AG09319 (cell line): ENCODE data around the gene CDH3.

ENCODE experiments used
- DNase-seq: peaks from one replicate; pipeline ENCODE4 v3.0.0-alpha.2; 2010; ENCODE audit warnings: low read depth; ENCODE audit errors: extremely low read depth
- TF ChIP-seq, protein P1 (sequence below): IDR thresholded peaks from 2 replicates; pipeline ENCODE4 v1.5.1; 2011; ENCODE audit warnings: low read depth, mild to moderate bottlenecking, inconsistent platforms, low read length, moderate library complexity

The CDH3 gene

DNA sequence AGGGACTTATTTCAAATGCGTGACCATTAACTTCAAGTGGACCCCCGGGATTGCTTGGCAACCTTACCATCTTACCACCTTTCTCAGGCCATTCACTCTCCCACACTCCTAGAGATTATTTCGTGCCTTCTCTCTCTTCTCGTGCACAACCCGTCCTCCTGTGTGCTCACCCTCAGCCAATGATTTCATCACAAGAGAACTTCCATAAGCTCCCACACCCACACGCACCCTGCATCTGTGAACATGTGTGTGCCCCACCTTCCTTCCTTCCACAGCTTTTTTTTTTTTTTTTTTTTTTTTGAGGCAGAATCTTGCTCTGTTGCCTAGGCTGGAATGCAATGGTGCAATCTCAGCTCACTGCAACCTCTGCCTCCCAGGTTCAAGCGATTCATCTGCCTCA, 27.4 kb upstream of the CDH3 start:
- no peak for DNase-seq
- TF ChIP-seq, protein P1, sequence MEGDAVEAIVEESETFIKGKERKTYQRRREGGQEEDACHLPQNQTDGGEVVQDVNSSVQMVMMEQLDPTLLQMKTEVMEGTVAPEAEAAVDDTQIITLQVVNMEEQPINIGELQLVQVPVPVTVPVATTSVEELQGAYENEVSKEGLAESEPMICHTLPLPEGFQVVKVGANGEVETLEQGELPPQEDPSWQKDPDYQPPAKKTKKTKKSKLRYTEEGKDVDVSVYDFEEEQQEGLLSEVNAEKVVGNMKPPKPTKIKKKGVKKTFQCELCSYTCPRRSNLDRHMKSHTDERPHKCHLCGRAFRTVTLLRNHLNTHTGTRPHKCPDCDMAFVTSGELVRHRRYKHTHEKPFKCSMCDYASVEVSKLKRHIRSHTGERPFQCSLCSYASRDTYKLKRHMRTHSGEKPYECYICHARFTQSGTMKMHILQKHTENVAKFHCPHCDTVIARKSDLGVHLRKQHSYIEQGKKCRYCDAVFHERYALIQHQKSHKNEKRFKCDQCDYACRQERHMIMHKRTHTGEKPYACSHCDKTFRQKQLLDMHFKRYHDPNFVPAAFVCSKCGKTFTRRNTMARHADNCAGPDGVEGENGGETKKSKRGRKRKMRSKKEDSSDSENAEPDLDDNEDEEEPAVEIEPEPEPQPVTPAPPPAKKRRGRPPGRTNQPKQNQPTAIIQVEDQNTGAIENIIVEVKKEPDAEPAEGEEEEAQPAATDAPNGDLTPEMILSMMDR = no peak

DNA sequence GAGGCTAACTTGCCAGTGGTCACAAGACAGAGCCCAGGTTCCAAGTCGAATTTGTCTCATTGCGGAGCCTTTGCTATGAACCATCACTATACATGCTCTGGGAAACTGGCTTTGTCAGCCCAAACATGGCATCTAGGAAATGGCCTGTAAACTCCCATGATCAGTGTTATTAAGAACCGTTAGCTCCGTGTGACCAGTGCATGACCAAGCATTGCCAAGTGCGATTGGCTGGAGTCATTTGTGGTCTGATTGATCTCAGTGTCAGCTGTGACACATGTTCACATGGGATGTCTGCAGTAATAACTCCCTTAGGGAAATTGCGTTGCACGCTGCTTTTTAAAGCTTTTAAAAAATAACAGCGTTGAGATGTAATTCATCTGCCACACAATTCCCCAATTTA, 18.6 kb upstream of the CDH3 start:
- no peak for DNase-seq
- TF ChIP-seq, protein P1 = no peak

DNA sequence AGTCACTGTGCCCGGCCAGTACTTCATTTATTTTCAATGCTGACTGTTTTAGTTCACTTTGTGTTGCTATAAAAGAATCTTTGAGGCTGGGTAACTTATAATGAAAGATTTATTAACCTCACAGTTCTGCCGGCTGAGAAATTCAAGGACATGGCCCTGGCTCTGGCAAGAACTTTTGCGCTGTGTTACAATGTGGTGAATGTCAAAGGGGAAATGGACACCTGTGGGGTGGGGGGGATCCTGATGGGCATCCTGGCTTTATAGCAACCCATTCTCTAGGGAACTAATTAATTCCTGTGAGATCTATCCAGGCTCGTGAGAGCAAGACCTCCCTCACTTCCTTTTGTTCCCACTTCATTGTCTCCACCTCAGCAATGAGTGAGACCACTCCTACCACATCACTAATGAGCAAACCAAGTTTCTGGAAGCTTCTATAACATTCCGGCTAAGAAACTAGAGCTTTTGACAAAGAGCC, 17.1 kb upstream of the CDH3 start:
- no peak for DNase-seq
- TF ChIP-seq, protein P1 = no peak

DNA sequence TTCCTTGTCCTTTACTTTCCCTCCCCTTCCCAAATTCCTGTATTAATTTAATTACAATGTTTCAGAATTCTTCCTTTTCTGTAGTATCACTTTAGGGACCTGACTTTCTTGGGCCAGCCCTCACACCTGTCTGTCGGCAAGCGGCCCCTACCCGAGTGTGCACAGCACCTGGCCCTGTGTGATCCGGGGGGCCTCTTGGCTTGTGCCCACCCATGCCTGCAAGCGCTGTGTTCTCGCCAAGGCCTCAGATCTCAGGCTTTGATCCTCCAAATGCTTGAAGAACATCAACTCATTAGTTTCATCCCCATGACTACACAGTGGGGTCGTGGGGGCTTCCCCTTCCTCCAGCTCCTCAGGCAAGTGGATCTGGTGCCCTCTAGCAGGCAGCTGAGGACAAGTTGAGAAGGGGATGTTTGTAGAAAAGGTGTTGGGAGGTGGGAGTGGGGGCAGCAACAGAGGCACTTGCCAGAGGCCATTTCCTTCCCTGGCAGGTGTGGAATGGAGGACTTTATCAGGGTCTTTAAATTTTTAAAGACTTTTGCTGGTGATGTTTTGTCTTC, 15.7 kb upstream of the CDH3 start:
- TF ChIP-seq, protein P1 = no peak
- DNase-seq = no peak

DNA sequence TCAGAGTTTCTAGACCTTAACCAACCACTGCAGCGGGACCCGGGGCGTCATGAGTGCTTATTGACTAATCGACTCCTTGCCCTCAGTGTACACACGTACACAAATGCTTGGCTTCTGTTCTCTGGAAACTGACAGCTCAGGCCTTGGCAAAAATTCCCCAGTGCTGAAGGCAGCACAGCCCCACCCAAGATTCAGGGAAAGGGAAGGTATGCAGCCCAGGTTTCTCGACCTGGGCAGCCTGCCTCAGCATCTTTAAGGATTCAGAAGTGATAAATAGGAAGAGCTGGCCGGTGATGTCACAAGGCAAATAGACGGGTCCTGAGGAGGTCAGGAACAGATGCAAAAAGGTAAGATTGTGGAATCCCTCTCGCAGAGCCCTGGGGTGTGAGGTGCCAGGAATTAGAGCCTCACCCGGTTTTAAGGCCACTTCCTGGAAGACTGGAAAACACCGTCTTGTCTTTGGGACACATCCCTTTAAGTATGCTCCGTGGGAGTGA, 9.0 kb upstream of the CDH3 start:
- no peak for DNase-seq

DNA sequence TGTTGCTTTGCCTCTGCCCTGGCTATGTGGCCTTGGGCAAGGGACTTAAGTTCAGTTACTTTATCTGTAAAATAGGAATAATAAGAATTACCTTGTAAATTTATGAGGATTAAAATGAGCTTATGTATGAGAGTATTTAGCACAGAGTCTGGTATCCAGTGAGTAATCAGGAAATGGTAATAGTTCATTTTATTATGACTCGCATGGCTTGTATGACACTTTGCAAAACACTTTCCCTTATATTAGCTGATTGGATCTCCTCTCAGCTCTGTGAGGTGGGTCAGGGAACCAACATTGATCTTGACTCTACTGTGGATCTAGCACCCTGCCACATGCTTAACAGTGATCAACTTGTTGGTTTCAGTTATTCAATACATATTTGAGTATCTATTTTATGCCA, 8.3 kb upstream of the CDH3 start:
- DNase-seq = no peak

More for the DNA sequence above, 9.0 kb upstream of the CDH3 start:
- TF ChIP-seq, protein P1 = no peak

DNA sequence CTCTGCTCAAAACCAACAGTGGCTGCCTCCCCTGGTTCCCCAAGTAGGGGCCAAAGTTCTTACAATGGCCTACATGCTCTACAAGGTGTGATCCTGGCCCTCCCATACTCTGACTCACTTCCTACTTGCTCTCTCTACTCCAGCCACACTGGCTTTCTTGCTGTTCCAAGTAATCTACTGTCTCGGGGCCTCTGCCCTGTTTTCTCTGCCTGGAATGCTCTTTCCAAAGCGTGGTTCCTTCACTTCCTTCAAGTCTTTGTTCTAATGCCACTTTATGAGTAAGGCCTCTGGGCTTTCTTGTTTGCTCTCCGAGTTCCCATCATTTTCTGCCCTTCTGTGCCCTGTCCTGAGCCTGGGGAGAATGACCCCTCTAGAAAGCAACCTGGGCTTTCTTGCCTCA, 4.1 kb upstream of the CDH3 start:
- no peak for DNase-seq
- TF ChIP-seq, protein P1 = no peak

More for the DNA sequence above, 8.3 kb upstream of the CDH3 start:
- TF ChIP-seq, protein P1 = no peak
